HG02981 (cell line): ENCODE data around the gene GYPB.
"Not testable (repeated sequence)": the region's sequence is repeated elsewhere in the genome, so short reads cannot be mapped to it uniquely, and the experiment has no call there.

ENCODE experiments used
- ATAC-seq: cut with Tn5 transposase; IDR thresholded peaks from one replicate; pipeline ENCODE4 v1.9.1; 2021; ENCODE audit warnings: mild to moderate bottlenecking, moderate library complexity; ENCODE audit not compliant: unreplicated experiment

Gene GYPB

GRCh38 chr4:144019277-144019676, at the start of gene GYPB:
TSS of gene GYPB (minus strand) at chr4:144019380. CDS start at chr4:144019287, 93 bp downstream.
- not testable (repeated sequence) for ATAC-seq

- not testable (repeated sequence) for ATAC-seq
Measured at GRCh38 chr4:144061556-144061955, 42.4 kb upstream of the GYPB start.

GRCh38 chr4:144060234-144060859, 41.2 kb upstream of the GYPB start:
- ATAC-seq, result not testable (repeated sequence)

GRCh38 chr4:144056800-144057199, 37.6 kb upstream of the GYPB start:
- ATAC-seq, result no peak

- ATAC-seq, result not testable (repeated sequence)
Measured at GRCh38 chr4:144055336-144055735, 36.2 kb upstream of the GYPB start.

GRCh38 chr4:144051494-144051893, 32.3 kb upstream of the GYPB start:
- ATAC-seq, result not testable (repeated sequence)

GRCh38 chr4:144050631-144051030, 31.5 kb upstream of the GYPB start:
- not testable (repeated sequence) for ATAC-seq

GRCh38 chr4:144049495-144050424, 30.6 kb upstream of the GYPB start:
- ATAC-seq, result not testable (repeated sequence)

DNA sequence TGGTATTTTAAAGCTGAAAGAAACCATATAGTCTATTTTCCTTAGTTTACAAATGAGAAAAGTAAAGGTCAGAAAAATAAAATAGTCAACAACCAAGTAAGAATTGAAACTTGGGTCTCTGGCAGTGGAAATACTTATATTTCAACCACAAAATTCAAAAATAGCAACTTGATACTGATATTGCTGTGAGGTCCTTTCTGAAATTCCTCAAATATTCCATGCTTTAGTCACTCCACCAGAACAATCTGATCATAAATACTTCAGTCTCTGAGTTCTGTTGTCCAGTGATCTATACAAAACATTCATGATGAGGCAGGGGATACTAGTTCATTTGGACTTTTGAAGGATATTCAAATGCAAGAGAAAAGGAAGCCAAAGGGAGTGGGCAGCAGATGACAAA, 25.8 kb upstream of the GYPB start:
- not testable (repeated sequence) for ATAC-seq

GRCh38 chr4:144032580-144032979, 13.4 kb upstream of the GYPB start:
- ATAC-seq, result not testable (repeated sequence)

GRCh38 chr4:144031875-144032274, 12.7 kb upstream of the GYPB start:
- ATAC-seq, result not testable (repeated sequence)

GRCh38 chr4:144031369-144031768, 12.2 kb upstream of the GYPB start:
- not testable (repeated sequence) for ATAC-seq

- not testable (repeated sequence) for ATAC-seq
Measured at GRCh38 chr4:144030708-144031107, 11.5 kb upstream of the GYPB start.

GRCh38 chr4:144026682-144027081, 7.5 kb upstream of the GYPB start:
- ATAC-seq, result not testable (repeated sequence)

DNA sequence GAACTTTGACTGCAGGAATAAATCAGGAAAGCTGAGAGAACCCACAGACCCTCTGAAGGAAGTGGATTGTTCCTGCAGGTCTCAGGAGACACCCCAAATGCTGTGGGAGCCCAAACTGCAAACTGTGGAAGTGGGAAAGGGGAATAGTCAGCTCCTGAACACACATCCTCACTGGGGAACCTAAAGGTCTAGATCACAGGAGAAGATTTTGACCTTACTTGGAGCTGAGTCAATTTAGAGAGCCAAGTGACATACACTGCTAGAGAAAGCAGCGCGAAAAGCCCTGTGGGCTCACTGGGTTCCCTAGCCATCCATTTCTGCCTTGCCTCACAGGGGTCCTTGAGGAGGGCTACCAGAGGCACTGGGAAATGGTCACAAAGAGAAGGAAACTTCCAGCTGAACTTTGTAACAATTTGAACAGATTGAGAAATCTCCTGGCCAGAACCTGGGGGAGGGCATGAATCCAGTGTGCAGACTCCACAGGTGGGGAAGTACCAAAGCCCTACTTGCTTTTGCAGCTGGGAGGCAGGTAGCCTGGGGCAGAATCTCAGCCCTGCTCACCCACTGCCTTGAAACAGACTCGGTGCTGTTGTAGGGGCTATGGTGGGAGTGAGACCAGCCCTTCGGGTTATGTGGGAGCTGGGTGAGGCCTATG, 5.3 kb upstream of the GYPB start:
- ATAC-seq, result not testable (repeated sequence)

- not testable (repeated sequence) for ATAC-seq
Measured at GRCh38 chr4:144022772-144023400, 3.7 kb upstream of the GYPB start.

- ATAC-seq, result peak; percentile 81
Measured at GRCh38 chr4:144021336-144021990, 2.3 kb upstream of the GYPB start.

GRCh38 chr4:144018223-144019000, 768 bp downstream of the GYPB start:
- ATAC-seq, result not testable (repeated sequence)

DNA sequence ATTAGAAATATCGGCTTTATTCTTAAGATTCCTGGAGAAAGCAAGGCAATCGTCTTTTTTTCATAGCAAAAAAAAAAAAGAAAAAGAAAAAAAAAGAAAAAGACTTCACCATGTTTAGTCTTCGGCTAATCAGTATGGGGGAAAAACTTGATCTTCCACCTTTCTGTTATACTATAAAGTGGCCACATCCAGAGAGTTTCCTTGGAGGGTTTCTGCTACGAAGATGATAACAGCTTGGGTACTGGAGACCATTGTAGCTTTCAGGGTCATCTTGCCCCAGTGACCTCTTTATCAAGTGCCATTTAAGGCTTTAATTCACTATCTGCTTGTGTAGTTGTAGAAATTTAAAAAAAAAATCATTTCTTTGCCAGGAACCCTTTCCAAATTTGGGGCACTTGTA, 1.9 kb downstream of the GYPB start:
- ATAC-seq, result not testable (repeated sequence)
